ENCODE results near the gene LAG3.

Gene LAG3

DNA sequence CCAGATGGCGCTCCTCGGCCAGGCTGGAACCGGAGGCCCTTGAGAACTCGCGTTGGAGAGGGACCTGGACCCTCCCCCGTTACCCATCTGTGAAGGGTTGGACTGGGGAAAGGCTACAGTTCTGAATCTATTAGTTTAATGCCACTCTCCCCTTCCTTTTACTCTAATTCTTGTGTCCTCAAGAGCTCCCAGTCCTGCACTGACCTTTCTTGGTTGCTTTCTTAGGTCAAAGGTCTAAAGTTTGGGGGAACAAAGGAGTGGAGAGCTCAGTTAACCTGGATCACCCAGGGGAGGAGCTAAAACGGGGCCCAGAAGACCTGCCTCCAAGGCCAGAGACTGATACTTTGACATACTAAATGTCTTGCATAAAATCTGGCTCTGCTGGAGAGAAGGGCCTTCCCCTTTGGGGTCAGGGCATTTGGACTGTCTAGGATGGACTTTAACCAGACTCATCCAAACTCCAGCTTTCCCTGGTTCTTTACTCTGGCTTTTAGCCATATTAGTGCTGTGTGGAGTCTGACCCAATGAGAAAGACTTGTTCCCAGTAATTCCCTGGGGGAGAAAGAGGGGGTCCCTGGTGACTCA is 18.5 kb upstream of the LAG3 start:
- peaks cover 11 to 35% of the 10 kb centered on the region in 2 donors for H3K36me3 ChIP-seq (ENCODE audit: control insufficient read depth in 1 of 2, insufficient read depth in 2 of 2, low read length in 2 of 2)
- no peaks in the 10 kb centered on the region for H3K27me3 ChIP-seq (ENCODE audit: low read depth, low read length)
- H3K4me1 ChIP-seq (ENCODE audit: control insufficient read depth in 1 of 2, insufficient read depth in 2 of 2, low read length in 2 of 2) = peaks cover 11 to 16% of the 10 kb centered on the region in 2 donors
- peak overlapping the region; percentile 99 for H3K27ac ChIP-seq (ENCODE audit: low read length)
- no peak overlapping the region for H3K4me3 ChIP-seq (ENCODE audit: low read depth in 1 of 2, low read length in 2 of 2)
- no peaks in the 10 kb centered on the region for H3K9me3 ChIP-seq (ENCODE audit: control insufficient read depth in 1 of 2, low read length in 2 of 2)

GRCh38 chr12:6754411-6754810 is 17.9 kb upstream of the LAG3 start:
- Histone ChIP-seq H3K27ac (ENCODE audit: low read length) (no peak overlapping the region), H3K4me3 (ENCODE audit: low read depth in 1 of 2, low read length in 2 of 2) (no peak overlapping the region), H3K27me3 (ENCODE audit: low read depth, low read length) (no peaks in the 10 kb centered on the region), H3K4me1 (ENCODE audit: control insufficient read depth in 1 of 2, insufficient read depth in 2 of 2, low read length in 2 of 2) (peaks cover 11 to 16% of the 10 kb centered on the region in 2 donors), H3K9me3 (ENCODE audit: control insufficient read depth in 1 of 2, low read length in 2 of 2) (no peaks in the 10 kb centered on the region), H3K36me3 (ENCODE audit: control insufficient read depth in 1 of 2, insufficient read depth in 2 of 2, low read length in 2 of 2) (peaks cover 11 to 30% of the 10 kb centered on the region in 2 donors)

DNA sequence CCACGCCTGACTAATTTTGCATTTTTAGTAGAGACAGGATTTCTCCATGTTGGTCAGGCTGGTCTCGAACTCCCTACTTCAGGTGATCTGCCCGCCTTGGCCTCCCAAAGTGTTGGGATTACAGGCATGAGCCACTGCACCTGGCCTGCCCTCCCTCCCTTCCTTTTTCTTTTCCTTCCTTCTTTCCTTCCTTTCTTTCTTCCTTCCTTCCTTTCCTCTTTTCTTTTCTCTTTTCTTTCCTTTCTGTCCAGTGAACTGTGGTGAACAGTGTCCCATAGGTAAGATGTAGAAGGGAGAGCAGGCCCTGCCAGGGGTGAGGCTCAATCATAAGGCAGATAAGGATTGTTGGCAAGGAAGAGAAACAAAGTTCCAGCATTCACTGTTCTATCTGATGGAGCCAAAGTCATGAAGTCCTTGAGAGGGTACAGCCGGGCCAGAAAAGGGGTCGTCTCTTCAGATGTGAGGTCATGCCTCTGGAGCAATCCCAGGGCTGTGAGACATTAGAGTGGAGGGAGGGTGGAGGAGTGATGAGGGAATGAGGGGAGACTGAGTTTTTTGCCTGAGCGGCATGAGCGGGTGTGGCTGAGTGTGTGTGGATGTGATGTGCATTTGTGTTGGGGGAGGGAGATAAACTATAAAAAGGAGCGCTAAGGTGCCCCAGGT is 15.2 kb upstream of the LAG3 start:
- Histone ChIP-seq H3K36me3 (ENCODE audit: control insufficient read depth in 1 of 2, insufficient read depth in 2 of 2, low read length in 2 of 2) (peaks cover 0 to 7% of the 10 kb centered on the region in 2 donors), H3K4me1 (ENCODE audit: control insufficient read depth in 1 of 2, insufficient read depth in 2 of 2, low read length in 2 of 2) (peaks cover 6% of the 10 kb centered on the region in 2 donors), H3K27ac (ENCODE audit: low read length) (no peak overlapping the region), H3K27me3 (ENCODE audit: low read depth, low read length) (no peaks in the 10 kb centered on the region), H3K4me3 (ENCODE audit: low read depth in 1 of 2, low read length in 2 of 2) (no peak overlapping the region), H3K9me3 (ENCODE audit: control insufficient read depth in 1 of 2, low read length in 2 of 2) (no peaks in the 10 kb centered on the region)

DNA sequence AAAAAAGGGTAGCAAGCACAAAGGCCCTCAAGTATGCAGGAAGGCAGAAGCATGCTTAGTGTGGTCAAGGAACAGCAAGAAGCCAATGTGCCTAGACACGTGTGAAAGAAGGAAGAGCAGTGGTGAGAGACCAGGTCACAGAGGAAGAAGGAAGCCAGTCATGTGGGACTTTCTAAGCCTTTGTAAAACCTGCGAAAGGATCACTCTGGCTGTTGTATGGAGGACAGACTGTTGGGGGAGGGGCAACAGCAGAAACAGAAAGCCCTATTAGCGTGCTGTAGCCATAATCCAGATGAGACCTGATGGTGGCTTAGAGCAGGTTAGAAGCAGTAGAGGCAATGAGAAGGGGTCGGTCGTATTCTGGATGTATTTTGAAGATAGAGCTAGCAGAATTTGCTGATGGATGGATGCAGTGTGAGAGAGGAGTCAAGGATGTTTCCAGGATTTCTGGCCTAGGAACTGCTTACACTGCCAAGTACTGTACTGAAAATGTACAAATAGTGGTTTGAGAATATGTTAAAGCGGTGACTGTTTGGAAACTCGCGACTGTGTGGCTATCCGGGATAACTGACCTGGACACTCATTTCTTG is 13.7 kb upstream of the LAG3 start:
- peaks cover 4 to 5% of the 10 kb centered on the region in 2 donors for H3K4me1 ChIP-seq (ENCODE audit: control insufficient read depth in 1 of 2, insufficient read depth in 2 of 2, low read length in 2 of 2)
- H3K27ac ChIP-seq (ENCODE audit: low read length) = no peak overlapping the region
- no peak overlapping the region for H3K4me3 ChIP-seq (ENCODE audit: low read depth in 1 of 2, low read length in 2 of 2)
- no peaks in the 10 kb centered on the region for H3K36me3 ChIP-seq (ENCODE audit: control insufficient read depth in 1 of 2, insufficient read depth in 2 of 2, low read length in 2 of 2)
- no peaks in the 10 kb centered on the region for H3K27me3 ChIP-seq (ENCODE audit: low read depth, low read length)
- H3K9me3 ChIP-seq (ENCODE audit: control insufficient read depth in 1 of 2, low read length in 2 of 2) = no peaks in the 10 kb centered on the region

GRCh38 chr12:6759741-6760140 is 12.6 kb upstream of the LAG3 start:
- Histone ChIP-seq H3K36me3 (ENCODE audit: control insufficient read depth in 1 of 2, insufficient read depth in 2 of 2, low read length in 2 of 2) (no peaks in the 10 kb centered on the region), H3K4me3 (ENCODE audit: low read depth in 1 of 2, low read length in 2 of 2) (no peak overlapping the region), H3K9me3 (ENCODE audit: control insufficient read depth in 1 of 2, low read length in 2 of 2) (no peaks in the 10 kb centered on the region), H3K27me3 (ENCODE audit: low read depth, low read length) (no peaks in the 10 kb centered on the region), H3K27ac (ENCODE audit: low read length) (no peak overlapping the region), H3K4me1 (ENCODE audit: control insufficient read depth in 1 of 2, insufficient read depth in 2 of 2, low read length in 2 of 2) (peaks cover 0 to 5% of the 10 kb centered on the region in 2 donors)

- H3K4me3 ChIP-seq (ENCODE audit: low read depth in 1 of 2, low read length in 2 of 2) = peak overlapping the region; percentile 34 to 46
- H3K27ac ChIP-seq (ENCODE audit: low read length) = peak overlapping the region; percentile 90
- H3K4me1 ChIP-seq (ENCODE audit: control insufficient read depth in 1 of 2, insufficient read depth in 2 of 2, low read length in 2 of 2) = peaks cover 8 to 21% of the 10 kb centered on the region in 2 donors
- H3K9me3 ChIP-seq (ENCODE audit: control insufficient read depth in 1 of 2, low read length in 2 of 2) = no peaks in the 10 kb centered on the region
- H3K27me3 ChIP-seq (ENCODE audit: low read depth, low read length) = no peaks in the 10 kb centered on the region
- H3K36me3 ChIP-seq (ENCODE audit: control insufficient read depth in 1 of 2, insufficient read depth in 2 of 2, low read length in 2 of 2) = no peaks in the 10 kb centered on the region
These were observed 8.9 kb upstream of the LAG3 start for GRCh38 chr12:6763380-6763779.

DNA sequence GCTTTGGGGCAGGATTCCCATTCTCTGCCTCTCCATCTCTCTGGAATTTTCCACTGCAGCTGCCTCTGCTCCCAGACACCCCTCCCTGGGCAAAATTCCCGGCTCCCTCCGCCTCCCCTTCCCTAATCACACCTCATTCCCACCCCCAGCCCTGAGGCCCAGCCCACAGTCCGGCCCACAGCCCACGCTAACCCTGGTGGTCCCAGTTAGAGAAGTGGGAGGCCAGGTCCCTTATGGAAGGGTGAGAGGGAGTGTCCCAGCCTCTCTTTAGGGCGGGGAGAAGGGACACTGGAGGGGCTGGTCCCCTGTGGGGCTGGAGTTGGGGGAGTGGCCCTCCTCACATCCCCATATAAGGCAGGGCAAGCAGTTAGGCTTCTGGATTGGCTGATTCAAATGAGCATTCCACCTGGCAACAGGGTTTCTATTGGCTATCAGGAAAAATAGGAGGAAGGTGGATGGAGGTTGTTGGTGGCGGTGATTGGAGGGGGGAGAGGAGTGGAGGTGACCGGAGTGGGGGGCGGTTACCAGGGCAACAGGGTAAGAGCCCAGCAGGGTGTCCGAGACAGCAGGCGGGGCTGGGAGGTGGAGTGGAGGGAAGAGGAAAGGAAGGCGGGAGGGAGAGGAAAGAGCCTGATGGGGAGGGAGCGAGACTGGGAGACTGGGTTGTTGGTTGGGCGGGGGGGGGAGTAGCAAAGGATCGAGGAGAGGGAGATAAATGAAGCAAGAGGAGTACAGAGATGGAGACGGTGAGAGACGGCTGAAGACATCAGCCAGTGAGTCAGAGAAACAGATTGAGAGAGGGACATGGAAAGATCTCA is 8.1 kb upstream of the LAG3 start:
- Histone ChIP-seq H3K4me3 (ENCODE audit: low read depth in 1 of 2, low read length in 2 of 2) (peak overlapping the region; percentile 34 to 46), H3K27ac (ENCODE audit: low read length) (peak overlapping the region; percentile 90), H3K4me1 (ENCODE audit: control insufficient read depth in 1 of 2, insufficient read depth in 2 of 2, low read length in 2 of 2) (peaks cover 8 to 29% of the 10 kb centered on the region in 2 donors), H3K36me3 (ENCODE audit: control insufficient read depth in 1 of 2, insufficient read depth in 2 of 2, low read length in 2 of 2) (no peaks in the 10 kb centered on the region), H3K27me3 (ENCODE audit: low read depth, low read length) (no peaks in the 10 kb centered on the region), H3K9me3 (ENCODE audit: control insufficient read depth in 1 of 2, low read length in 2 of 2) (no peaks in the 10 kb centered on the region)

- peak overlapping the region; percentile 59 to 63 for H3K4me3 ChIP-seq (ENCODE audit: low read depth in 1 of 2, low read length in 2 of 2)
- peak overlapping the region; percentile 73 for H3K27ac ChIP-seq (ENCODE audit: low read length)
- H3K4me1 ChIP-seq (ENCODE audit: control insufficient read depth in 1 of 2, insufficient read depth in 2 of 2, low read length in 2 of 2) = peaks cover 8 to 38% of the 10 kb centered on the region in 2 donors
- no peaks in the 10 kb centered on the region for H3K9me3 ChIP-seq (ENCODE audit: control insufficient read depth in 1 of 2, low read length in 2 of 2)
- H3K36me3 ChIP-seq (ENCODE audit: control insufficient read depth in 1 of 2, insufficient read depth in 2 of 2, low read length in 2 of 2) = peaks cover 0 to 7% of the 10 kb centered on the region in 2 donors
- no peaks in the 10 kb centered on the region for H3K27me3 ChIP-seq (ENCODE audit: low read depth, low read length)
These were observed 7.2 kb upstream of the LAG3 start for GRCh38 chr12:6765048-6765633.

GRCh38 chr12:6765634-6766581 is 6.4 kb upstream of the LAG3 start, which contains the start of gene PTMS:
PTMS (plus strand) TSS chr12:6766363; CDS start chr12:6766706, 343 bp downstream.
- peak within 1 kb of the TSS; percentile 73 for H3K27ac ChIP-seq (ENCODE audit: low read length)
- peak within 1 kb of the TSS; percentile 76 to 83 for H3K4me3 ChIP-seq (ENCODE audit: low read depth in 1 of 2, low read length in 2 of 2)
- H3K36me3 ChIP-seq (ENCODE audit: control insufficient read depth in 1 of 2, insufficient read depth in 2 of 2, low read length in 2 of 2) = peaks cover 0 to 14% of the 10 kb centered on the region in 2 donors
- H3K4me1 ChIP-seq (ENCODE audit: control insufficient read depth in 1 of 2, insufficient read depth in 2 of 2, low read length in 2 of 2) = peaks cover 9 to 46% of the 10 kb centered on the region in 2 donors
- no peaks in the 10 kb centered on the region for H3K27me3 ChIP-seq (ENCODE audit: low read depth, low read length)
- no peaks in the 10 kb centered on the region for H3K9me3 ChIP-seq (ENCODE audit: control insufficient read depth in 1 of 2, low read length in 2 of 2)

DNA sequence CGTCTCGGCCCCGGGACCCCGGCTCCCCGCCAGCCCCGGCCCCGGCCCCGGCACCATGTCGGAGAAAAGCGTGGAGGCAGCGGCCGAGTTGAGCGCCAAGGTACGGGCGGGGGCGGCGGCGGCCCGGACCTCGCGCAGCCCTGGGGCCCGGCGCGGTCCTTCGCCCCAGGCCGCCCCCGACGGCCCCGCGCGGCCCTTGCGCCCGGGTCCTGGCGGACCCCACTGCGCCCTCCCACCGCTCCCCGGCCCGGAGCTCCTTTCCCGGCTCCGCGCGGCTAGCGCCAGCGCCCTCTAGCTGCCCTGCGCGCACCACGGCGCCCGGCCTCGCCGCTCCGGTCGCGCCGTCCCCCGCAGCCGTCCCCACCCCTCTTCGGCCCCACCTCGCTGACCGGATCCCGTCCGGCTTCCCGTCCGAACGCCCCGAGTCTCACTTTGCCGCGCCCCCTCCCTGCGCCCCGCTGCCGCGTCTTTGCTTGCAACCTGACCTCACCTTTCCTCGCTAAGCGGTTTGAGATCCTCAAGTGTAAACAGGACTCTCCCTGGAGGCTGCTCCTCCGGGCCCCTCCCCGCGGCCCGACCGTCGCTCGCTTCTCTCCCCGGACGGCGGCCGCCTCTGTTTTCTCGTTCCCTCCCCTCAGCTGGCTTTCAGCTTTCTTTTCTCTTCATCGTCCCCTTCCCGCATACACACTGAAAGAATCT is 5.5 kb upstream of the LAG3 start:
- Histone ChIP-seq H3K36me3 (ENCODE audit: control insufficient read depth in 1 of 2, insufficient read depth in 2 of 2, low read length in 2 of 2) (peaks cover 4 to 19% of the 10 kb centered on the region in 2 donors), H3K27me3 (ENCODE audit: low read depth, low read length) (no peaks in the 10 kb centered on the region), H3K4me1 (ENCODE audit: control insufficient read depth in 1 of 2, insufficient read depth in 2 of 2, low read length in 2 of 2) (peaks cover 16 to 55% of the 10 kb centered on the region in 2 donors), H3K4me3 (ENCODE audit: low read depth in 1 of 2, low read length in 2 of 2) (peak overlapping the region; percentile 76 to 83), H3K27ac (ENCODE audit: low read length) (no peak overlapping the region), H3K9me3 (ENCODE audit: control insufficient read depth in 1 of 2, low read length in 2 of 2) (no peaks in the 10 kb centered on the region)

Data from muscle layer of duodenum (tissue), 2 donors.